ENCODE measurements around the gene BABAM1. TPM values are rescaled to one million over a fixed set of nuclear protein-coding genes. Genes with fewer than 3 reads are reported as not detected.
"Not testable (repeated sequence)": the region's sequence is repeated elsewhere in the genome, so short reads cannot be mapped to it uniquely, and the experiment has no call there.

Gene BABAM1
- total RNA-seq, 1 donor from 2014 or later: 59.7 TPM

- Histone ChIP-seq H3K27ac (peak overlapping the region; percentile 63), H3K9me3 (no peaks in the 10 kb centered on the region), H3K4me3 (peak overlapping the region; percentile 50 to 59), H3K27me3 (no peaks in the 10 kb centered on the region), H3K36me3 (no peaks in the 10 kb centered on the region), H3K4me1 (peaks cover 9% of the 10 kb centered on the region)
- DNase-seq (ENCODE audit: extremely low spot score in 2 of 2): no peak
- TF ChIP-seq POLR2AphosphoS5 (IDR thresholded peaks at IDR 0.05; ENCODE audit: insufficient read depth in 1 of 2, low read depth in 1 of 2) (peak; percentile 40 to 73), POLR2A (IDR thresholded peaks at IDR 0.05) (no peak)
- TF ChIP-seq, protein P1, sequence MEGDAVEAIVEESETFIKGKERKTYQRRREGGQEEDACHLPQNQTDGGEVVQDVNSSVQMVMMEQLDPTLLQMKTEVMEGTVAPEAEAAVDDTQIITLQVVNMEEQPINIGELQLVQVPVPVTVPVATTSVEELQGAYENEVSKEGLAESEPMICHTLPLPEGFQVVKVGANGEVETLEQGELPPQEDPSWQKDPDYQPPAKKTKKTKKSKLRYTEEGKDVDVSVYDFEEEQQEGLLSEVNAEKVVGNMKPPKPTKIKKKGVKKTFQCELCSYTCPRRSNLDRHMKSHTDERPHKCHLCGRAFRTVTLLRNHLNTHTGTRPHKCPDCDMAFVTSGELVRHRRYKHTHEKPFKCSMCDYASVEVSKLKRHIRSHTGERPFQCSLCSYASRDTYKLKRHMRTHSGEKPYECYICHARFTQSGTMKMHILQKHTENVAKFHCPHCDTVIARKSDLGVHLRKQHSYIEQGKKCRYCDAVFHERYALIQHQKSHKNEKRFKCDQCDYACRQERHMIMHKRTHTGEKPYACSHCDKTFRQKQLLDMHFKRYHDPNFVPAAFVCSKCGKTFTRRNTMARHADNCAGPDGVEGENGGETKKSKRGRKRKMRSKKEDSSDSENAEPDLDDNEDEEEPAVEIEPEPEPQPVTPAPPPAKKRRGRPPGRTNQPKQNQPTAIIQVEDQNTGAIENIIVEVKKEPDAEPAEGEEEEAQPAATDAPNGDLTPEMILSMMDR (IDR thresholded peaks at IDR 0.05): peak in 2 of 3 experiments; percentile 40 to 52
- intact Hi-C loops (cut with DNase I): loop anchor here (2.0 kb wide), 1 partner anchor 98 kb away; no protein-coding TSS in a partner anchor
Measured at GRCh38 chr19:17292301-17293074, 25.2 kb downstream of the BABAM1 start.

GRCh38 chr19:17293605-17294004 lies 26.4 kb downstream of the BABAM1 start:
- Histone ChIP-seq H3K36me3 (peaks cover 0 to 7% of the 10 kb centered on the region in 2 donors), H3K27me3 (no peaks in the 10 kb centered on the region), H3K4me1 (peaks cover 9% of the 10 kb centered on the region), H3K4me3 (no peak overlapping the region), H3K9me3 (no peaks in the 10 kb centered on the region), H3K27ac (no peak overlapping the region)
- intact Hi-C loops (cut with DNase I): loop anchor here (2.0 kb wide), 1 partner anchor 97 kb away; no protein-coding TSS in a partner anchor
- DNase-seq (ENCODE audit: extremely low spot score in 2 of 2): no peak
- TF ChIP-seq POLR2A (IDR thresholded peaks at IDR 0.05) (no peak), POLR2AphosphoS5 (IDR thresholded peaks at IDR 0.05; ENCODE audit: insufficient read depth in 1 of 2, low read depth in 1 of 2) (no peak)
- TF ChIP-seq, protein P1 (IDR thresholded peaks at IDR 0.05): no peak

- Histone ChIP-seq H3K9me3 (no peaks in the 10 kb centered on the region), H3K4me3 (no peak overlapping the region), H3K27ac (no peak overlapping the region), H3K36me3 (peaks cover 0 to 7% of the 10 kb centered on the region in 2 donors), H3K4me1 (peaks cover 9% of the 10 kb centered on the region), H3K27me3 (no peaks in the 10 kb centered on the region)
- no peak for DNase-seq (ENCODE audit: extremely low spot score in 2 of 2)
- intact Hi-C loops (cut with DNase I): no loop called here
- TF ChIP-seq POLR2A (IDR thresholded peaks at IDR 0.05): no peak
Measured at GRCh38 chr19:17294051-17294891, 27.0 kb downstream of the BABAM1 start.

- H3K36me3 ChIP-seq; H3K4me3 ChIP-seq; H3K27ac ChIP-seq; H3K27me3 ChIP-seq; H3K4me1 ChIP-seq; intact Hi-C loops (cut with DNase I); DNase-seq (ENCODE audit: extremely low spot score in 2 of 2); H3K9me3 ChIP-seq: not testable (repeated sequence)
Measured at GRCh38 chr19:17295551-17295950, 28.3 kb downstream of the BABAM1 start.

DNA sequence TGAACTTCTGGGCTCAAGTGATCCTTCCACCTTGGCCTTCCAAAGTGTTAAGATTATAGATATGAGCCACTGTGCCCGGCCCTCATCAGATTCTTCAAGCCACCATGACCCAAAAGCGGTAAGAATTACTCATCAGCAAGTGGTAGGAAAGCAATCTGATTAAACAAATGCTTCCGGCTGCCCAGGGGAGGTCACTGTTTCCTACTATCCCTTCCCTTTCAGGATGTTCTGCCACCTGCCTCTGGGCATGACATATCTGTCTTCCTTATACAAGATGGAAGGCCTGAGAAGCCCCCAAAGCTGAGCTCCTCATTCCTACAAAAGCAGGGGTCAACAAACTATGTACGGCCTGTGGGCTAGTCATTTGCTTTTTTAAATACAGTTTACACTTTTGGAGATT lies 29.0 kb downstream of the BABAM1 start:
- intact Hi-C loops (cut with DNase I): no loop called here

More for the DNA sequence above, 29.0 kb downstream of the BABAM1 start:
- Histone ChIP-seq H3K4me1 (peaks cover 9% of the 10 kb centered on the region), H3K27me3 (no peaks in the 10 kb centered on the region), H3K27ac (no peak overlapping the region), H3K4me3 (no peak overlapping the region), H3K9me3 (no peaks in the 10 kb centered on the region), H3K36me3 (peaks cover 0 to 7% of the 10 kb centered on the region in 2 donors)
- TF ChIP-seq, protein P1 (IDR thresholded peaks at IDR 0.05): no peak
- TF ChIP-seq POLR2AphosphoS5 (IDR thresholded peaks at IDR 0.05; ENCODE audit: insufficient read depth in 1 of 2, low read depth in 1 of 2) (no peak), POLR2A (IDR thresholded peaks at IDR 0.05) (no peak)
- DNase-seq (ENCODE audit: extremely low spot score in 2 of 2): no peak

Measured in vagina (tissue), 2 donors.